Measurements from ENCODE around the gene YY2. TPM values are rescaled to one million over a fixed set of nuclear protein-coding genes. Genes with fewer than 3 reads are reported as not detected.
"Not testable (repeated sequence)": the region's sequence is repeated elsewhere in the genome, so short reads cannot be mapped to it uniquely, and the experiment has no call there.

The YY2 gene
- 1 to 10 TPM; 2.0 to 2.1 TPM for total RNA-seq

DNA sequence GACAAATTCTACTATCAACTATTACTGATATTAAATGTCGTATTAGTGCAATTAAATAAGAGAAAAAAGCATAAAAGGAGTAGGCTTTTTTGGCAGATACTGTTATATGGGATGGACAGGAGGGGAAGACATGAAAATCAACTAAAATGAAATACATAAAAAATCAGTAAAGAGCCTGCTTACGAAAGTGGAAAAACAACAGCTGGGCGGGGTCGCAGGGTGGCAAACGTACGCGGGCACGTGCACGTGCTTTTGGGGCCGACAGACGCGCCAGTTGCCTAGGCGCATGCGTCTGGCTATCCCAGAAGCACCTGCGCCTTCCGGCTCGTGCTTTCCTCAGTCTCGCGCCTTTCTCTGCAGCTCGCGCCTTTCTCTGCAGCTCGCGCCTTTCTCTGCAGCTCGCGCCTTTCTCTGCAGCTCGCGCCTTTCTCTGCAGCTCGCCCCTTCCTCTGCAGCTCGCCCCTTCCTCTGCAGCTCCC lies at the start of gene YY2:
Gene YY2, plus strand, starts transcription at position 51 of the 479 bp plus-strand sequence. CDS start 498 bp downstream, outside the sequence.
- POLR2A ChIA-PET, result interaction anchor here (0.6 kb wide), 1 partner anchor 116 kb away, joined by 3 read pairs; no protein-coding TSS in a partner anchor
- CTCF ChIA-PET, result no interaction called here

DNA sequence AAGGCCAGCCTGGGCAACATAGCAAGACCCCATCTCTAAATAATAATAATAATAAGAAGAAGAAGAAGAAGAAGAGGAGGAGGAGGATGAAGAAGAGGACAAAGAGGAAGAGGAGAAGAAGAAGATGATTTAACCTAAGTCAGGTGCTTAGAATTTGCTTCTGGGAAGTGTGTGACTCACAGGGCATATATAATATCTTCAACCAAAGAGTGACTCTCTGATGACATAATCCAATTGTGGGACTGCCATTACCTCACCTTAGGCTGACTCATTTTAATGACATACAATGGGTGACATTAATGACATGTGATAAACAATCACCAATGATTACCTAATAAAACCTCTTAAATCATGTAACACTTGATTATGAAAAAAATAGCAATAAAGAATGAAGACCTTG lies 49.1 kb upstream of the YY2 start:
- ChIA-PET CTCF (no interaction called here), POLR2A (no interaction called here)

DNA sequence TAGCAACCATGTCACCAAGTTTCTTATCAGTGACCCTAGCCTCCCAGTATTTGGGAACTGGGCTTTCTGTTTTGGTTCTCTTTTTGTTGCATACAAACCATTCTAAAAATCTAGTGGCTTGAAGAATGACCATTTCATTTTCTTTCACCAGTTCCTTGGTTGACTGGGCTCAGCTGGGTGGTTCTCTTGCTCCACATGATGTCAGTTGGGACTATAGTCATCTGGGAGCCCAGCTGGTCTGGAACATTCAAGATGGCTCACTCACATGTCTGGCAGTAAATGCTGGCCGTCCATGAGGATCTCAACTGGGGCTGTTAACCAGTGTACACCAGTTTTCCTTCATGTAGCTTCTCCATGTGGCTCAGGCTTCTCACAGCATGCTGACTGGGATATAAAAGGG lies 44.0 kb upstream of the YY2 start:
- CTCF ChIA-PET, result no interaction called here
- POLR2A ChIA-PET, result no interaction called here

- POLR2A ChIA-PET, result no interaction called here
- CTCF ChIA-PET, result no interaction called here
These were observed 43.2 kb upstream of the YY2 start for GRCh38 chrX:21812628-21813027.

GRCh38 chrX:21813612-21814368 lies 42.0 kb upstream of the YY2 start:
- ChIA-PET POLR2A (no interaction called here), CTCF (no interaction called here)

GRCh38 chrX:21816136-21816535 lies 39.7 kb upstream of the YY2 start:
- ChIA-PET POLR2A (no interaction called here), CTCF (no interaction called here)

DNA sequence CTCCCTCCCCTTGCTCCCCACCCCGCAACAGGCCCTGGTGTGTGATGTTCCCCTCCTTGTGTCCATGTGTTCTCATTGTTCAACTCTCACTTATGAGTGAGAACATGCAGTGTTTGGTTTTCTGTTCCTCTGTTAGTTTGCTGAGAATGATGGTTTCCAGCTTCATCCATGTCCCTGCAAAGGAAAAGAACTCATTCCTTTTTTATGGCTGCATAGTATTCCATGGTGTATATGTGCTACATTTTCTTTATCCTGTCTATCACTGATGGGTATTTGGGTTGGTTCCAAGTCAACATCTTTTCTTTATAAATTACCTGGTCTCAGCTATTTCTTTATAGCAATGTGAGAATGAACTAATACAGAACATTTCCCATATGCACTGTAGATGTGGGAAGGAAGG lies 35.6 kb upstream of the YY2 start:
- CTCF ChIA-PET, POLR2A ChIA-PET: not testable (repeated sequence)

DNA sequence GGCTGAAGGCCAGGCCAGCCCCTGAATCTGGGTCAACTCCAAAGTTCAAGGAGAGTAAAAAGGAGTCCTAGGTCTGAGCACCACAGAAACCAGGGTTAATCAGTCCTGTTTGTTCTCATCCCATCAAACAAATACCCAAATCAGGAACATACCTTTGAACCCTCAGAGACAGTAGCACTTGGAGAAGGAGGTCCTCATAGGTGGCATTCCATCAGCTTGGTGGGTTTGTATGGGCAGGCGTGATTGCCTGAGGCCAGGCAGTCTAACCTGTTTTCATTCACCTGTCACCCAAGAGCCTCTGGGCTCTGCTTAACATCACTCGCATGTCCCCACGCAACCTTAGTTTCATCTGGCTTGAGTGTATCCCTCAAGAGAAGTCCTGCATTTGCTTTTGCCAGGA lies 33.9 kb upstream of the YY2 start:
- ChIA-PET CTCF (no interaction called here), POLR2A (no interaction called here)

DNA sequence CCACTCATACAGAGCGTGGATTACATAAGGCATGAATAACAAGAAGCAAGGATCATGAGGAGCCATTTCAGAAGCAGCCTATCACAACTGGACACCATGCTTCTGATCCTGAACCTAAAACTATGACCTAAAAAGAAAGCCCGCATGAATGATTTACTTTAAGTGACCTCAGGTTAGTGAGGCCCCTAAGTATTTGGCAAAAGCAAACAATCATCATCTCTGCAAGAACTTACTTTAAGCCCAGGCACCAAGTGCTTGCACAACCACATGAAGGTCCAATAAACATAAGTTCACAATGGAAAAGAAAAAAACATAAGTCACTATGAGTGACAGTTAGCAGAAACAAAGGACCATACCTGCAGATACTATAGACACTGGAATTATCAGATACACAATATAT lies 24.3 kb upstream of the YY2 start:
- CTCF ChIA-PET, result no interaction called here
- POLR2A ChIA-PET, result no interaction called here

GRCh38 chrX:21837056-21837455 lies 18.7 kb upstream of the YY2 start:
- CTCF ChIA-PET, result no interaction called here

GRCh38 chrX:21838937-21839333 lies 16.9 kb upstream of the YY2 start:
- CTCF ChIA-PET, result interaction anchor here (0.6 to 1.2 kb wide), 2 partner anchors 135 to 226 kb away, joined by 3 read pairs; no protein-coding TSS in a partner anchor

More at GRCh38 chrX:21837056-21837455, 18.7 kb upstream of the YY2 start:
- POLR2A ChIA-PET, result no interaction called here

DNA sequence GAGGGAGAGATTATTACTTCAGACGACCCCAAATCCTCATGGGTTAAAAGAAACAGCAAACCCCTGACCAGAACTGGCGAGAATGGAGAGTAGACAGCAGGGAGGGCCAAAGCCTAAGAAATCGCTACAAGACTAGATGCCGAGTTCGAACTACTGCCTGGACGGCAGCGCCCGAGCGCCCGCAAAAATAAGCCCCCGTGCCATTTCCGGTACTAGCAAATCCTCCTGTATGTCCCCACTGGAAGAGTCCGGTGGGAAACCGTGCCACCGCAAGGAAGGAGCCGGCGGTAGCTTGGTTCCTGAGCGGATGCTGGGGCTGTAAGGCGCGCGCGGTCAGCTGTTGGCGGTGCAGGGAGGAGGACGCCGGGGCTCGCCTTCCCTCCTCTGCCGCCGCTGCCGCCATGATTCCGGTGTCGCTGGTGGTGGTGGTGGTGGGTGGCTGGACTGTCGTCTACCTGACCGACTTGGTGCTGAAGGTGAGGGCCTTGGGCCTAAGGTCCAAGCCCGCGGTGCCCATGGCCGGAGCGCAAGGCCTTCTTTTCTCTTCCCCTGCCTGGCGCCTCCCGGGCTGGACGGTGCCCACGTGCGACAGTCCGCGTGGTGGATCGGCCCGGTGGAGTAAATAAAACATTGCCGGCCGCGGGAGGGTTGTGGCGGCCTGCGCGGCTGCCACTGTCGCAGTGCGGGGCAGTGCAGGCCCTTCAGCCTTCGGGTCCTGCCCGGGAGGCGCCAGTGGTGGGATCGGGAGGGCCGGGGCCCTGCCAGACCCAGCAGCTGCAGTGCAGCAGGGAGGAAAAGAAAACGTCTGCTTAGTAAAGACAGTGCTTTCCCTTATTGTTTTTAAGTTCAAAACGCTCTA lies 16.2 kb upstream of the YY2 start, which contains the start of gene MBTPS2:
Gene MBTPS2, plus strand, starts transcription at position 284 of the 859 bp plus-strand sequence. Its CDS starts 118 bp downstream, at position 402.
- CTCF ChIA-PET, result interaction anchor here (0.6 to 1.2 kb wide), 2 partner anchors 135 to 226 kb away, joined by 3 read pairs; no protein-coding TSS in a partner anchor
- POLR2A ChIA-PET, result interaction anchor here (0.5 to 1.5 kb wide), 2 partner anchors 101 to 133 kb away, joined by 3 to 7 read pairs; partner anchors contain the start of gene SMS

More at GRCh38 chrX:21838937-21839333, 16.9 kb upstream of the YY2 start:
- POLR2A ChIA-PET, result interaction anchor here (0.5 to 1.5 kb wide), 3 partner anchors 102 to 1452 kb away, joined by 3 to 7 read pairs (median 3); partner anchors contain the start of gene SMS

DNA sequence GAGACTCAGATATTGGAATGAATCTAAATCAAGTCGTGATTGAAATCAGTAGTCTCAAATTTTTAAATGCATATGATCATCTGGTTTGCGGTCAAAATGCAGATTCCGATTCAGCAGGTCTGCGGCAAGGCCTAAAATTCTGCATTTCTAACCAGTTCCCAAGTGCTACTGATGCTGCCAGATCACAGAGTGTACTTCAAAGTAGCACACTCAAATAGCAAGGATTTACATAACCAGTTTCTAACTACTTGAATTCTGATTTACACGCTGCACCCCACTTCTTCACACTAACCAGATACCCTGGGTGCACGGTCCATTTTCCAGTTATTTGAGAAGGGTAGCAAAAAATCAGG lies 15.6 kb upstream of the YY2 start:
- CTCF ChIA-PET, result no interaction called here
- POLR2A ChIA-PET, result interaction anchor here (1.5 kb wide), 1 partner anchor 101 kb away, joined by 3 read pairs; the partner anchor contains the start of gene SMS

GRCh38 chrX:21843179-21843578 lies 12.6 kb upstream of the YY2 start:
- POLR2A ChIA-PET, result no interaction called here
- CTCF ChIA-PET, result interaction anchor here (1.2 kb wide), 1 partner anchor 66 kb away, joined by 3 read pairs; no protein-coding TSS in a partner anchor

- CTCF ChIA-PET, result no interaction called here
- POLR2A ChIA-PET, result no interaction called here
These were observed 10.7 kb upstream of the YY2 start for GRCh38 chrX:21845096-21845495.

GRCh38 chrX:21847342-21847741 lies 8.4 kb upstream of the YY2 start:
- POLR2A ChIA-PET, result no interaction called here
- CTCF ChIA-PET, result interaction anchor here (0.5 kb wide), 1 partner anchor 1366 kb away, joined by 5 read pairs; no protein-coding TSS in a partner anchor

GRCh38 chrX:21853578-21853977 lies 2.2 kb upstream of the YY2 start:
- ChIA-PET POLR2A (no interaction called here), CTCF (no interaction called here)

GRCh38 chrX:21856504-21856903 lies 717 bp downstream of the YY2 start:
- POLR2A ChIA-PET, result interaction anchor here (0.6 kb wide), 1 partner anchor 115 kb away, joined by 3 read pairs; no protein-coding TSS in a partner anchor
- CTCF ChIA-PET, result no interaction called here

DNA sequence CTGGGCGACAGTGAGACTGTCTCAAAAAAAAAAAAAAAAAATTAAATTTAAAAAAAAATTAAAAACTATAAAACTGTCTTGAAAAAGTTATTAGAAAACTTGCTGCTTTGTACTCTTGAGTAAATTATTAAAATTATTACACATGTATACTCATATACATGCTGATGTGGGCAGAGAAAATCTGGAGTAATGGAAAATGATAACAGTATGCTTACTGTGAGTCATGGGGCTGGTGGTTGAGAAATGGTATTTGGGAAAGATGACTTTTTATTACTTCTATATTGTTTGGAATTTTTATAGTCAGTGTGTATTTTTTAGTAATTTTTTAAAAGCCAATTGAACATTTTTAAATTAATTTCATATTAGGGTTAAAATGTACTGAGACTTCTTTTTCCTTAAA lies 7.5 kb downstream of the YY2 start:
- CTCF ChIA-PET, result no interaction called here
- POLR2A ChIA-PET, result no interaction called here

GRCh38 chrX:21865436-21865835 lies 9.6 kb downstream of the YY2 start:
- POLR2A ChIA-PET, result no interaction called here

More at GRCh38 chrX:21865436-21865835, 9.6 kb downstream of the YY2 start:
- CTCF ChIA-PET, result no interaction called here
